ENCODE measurements around the gene USHBP1. TPM values are rescaled to one million over a fixed set of nuclear protein-coding genes. Genes with fewer than 3 reads are reported as not detected.
A peak's percentile ranks its signal among the peaks of the same experiment; 100 is the strongest.

USHBP1 gene
- total and polyA plus RNA-seq, 2 of the 13 experiments (the other 11 are each of a cell fraction or from before 2014, with no cell fraction given) = 0.15 to 1.5 TPM

DNA sequence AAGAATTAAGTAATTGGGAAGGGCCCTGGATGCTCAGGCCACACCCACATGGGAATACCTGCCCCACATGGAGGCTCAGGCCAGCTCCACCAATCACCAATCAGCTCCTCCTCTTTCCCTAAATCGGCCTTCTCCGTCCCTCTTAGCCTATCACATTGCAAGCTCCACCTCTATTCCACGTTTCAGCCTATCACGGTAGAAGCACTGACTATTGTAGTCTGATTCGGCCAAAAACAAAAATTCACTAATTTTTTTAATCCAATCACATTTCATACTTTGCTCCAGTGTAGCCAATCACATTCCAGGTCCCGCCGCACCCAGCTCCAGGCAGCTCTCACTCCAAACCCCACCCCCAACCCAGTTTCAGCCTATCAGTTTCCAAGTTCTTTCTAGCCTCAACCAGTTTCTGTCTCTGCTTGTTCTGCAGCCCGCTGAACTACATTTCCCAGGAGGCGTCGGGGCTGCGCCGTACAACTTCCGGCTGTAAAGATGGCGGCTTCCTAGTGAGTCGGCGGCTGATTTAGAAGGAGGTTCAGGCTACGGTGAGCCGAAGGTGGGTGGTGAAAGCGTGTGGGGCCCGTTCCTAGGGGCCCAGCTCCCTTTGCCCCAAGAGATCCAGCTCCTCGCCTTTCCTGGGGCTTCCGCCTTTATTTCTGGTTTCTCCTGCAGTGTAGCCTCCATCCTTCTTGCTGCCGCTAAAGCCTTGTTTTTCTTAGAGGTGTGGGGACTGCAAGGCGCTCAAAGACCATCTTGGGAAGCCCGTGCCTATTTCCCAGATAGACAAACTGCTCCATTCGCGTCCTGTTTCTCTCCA, 2.6 kb upstream of the USHBP1 start, which contains the start of gene BABAM1 (continued):
- TF ChIP-seq SKIL (CRISPR knock-in tag; IDR thresholded peaks at IDR 0.05; ENCODE audit: borderline replicate concordance) = no peak
- TF ChIP-seq FOXA3 (CRISPR knock-in tag; IDR thresholded peaks at IDR 0.05) = peak; percentile 26; the same call in 1 of the 2 replicates
- no peak for TF ChIP-seq DR1 (CRISPR knock-in tag; IDR thresholded peaks at IDR 0.05)
- TF ChIP-seq GATAD2A (CRISPR knock-in tag; IDR thresholded peaks at IDR 0.05) = peak; percentile 41; the same call in 1 of the 2 replicates
- peak; percentile 42; the same call in 1 of the 2 replicates for TF ChIP-seq ZNF556 (CRISPR knock-in tag; IDR thresholded peaks at IDR 0.05; ENCODE audit: borderline replicate concordance)
- 0 out of 2 replicates have a peak, but pooled peaks have one; percentile 18 for TF ChIP-seq HINFP (CRISPR knock-in tag; IDR thresholded peaks at IDR 0.05; ENCODE audit: low read depth)
- TF ChIP-seq ZBTB38 (CRISPR knock-in tag; IDR thresholded peaks at IDR 0.05) = no peak
- TF ChIP-seq NRL (CRISPR knock-in tag; IDR thresholded peaks at IDR 0.05; ENCODE audit: borderline replicate concordance) = no peak
- TF ChIP-seq ZBTB1 (CRISPR knock-in tag; IDR thresholded peaks at IDR 0.05; ENCODE audit: borderline replicate concordance) = no peak
- no peak for TF ChIP-seq ZNF800 (CRISPR knock-in tag; IDR thresholded peaks at IDR 0.05)
- TF ChIP-seq TEAD3 (CRISPR knock-in tag; optimal IDR thresholded peaks at IDR 0.05; ENCODE audit: borderline replicate concordance) = peak; percentile 73
- no peak for TF ChIP-seq ZNF780A (CRISPR knock-in tag; IDR thresholded peaks at IDR 0.05)
- TF ChIP-seq, protein P1, sequence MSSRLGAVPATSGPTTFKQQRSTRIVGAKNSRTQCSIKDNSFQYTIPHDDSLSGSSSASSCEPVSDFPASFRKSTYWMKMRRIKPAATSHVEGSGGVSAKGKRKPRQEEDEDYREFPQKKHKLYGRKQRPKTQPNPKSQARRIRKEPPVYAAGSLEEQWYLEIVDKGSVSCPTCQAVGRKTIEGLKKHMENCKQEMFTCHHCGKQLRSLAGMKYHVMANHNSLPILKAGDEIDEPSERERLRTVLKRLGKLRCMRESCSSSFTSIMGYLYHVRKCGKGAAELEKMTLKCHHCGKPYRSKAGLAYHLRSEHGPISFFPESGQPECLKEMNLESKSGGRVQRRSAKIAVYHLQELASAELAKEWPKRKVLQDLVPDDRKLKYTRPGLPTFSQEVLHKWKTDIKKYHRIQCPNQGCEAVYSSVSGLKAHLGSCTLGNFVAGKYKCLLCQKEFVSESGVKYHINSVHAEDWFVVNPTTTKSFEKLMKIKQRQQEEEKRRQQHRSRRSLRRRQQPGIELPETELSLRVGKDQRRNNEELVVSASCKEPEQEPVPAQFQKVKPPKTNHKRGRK (CRISPR knock-in tag; IDR thresholded peaks at IDR 0.05) = no peak
- no peak for TF ChIP-seq JUN (CRISPR knock-in tag; IDR thresholded peaks at IDR 0.05)
- no peak for TF ChIP-seq ATF7 (IDR thresholded peaks at IDR 0.05)
- no peak for TF ChIP-seq ATF7 (CRISPR knock-in tag; IDR thresholded peaks at IDR 0.05)
- no peak for TF ChIP-seq CENPT (CRISPR knock-in tag; IDR thresholded peaks at IDR 0.05; ENCODE audit: low read depth)
- TF ChIP-seq TBL1XR1 (IDR thresholded peaks at IDR 0.05; ENCODE audit: borderline replicate concordance, low read length, partially characterized antibody) = peak; percentile 33
- TF ChIP-seq NCOR1 (IDR thresholded peaks at IDR 0.05; ENCODE audit: borderline replicate concordance, low read length) = peak; percentile 23; the same call in 1 of the 2 replicates
- TF ChIP-seq PBX3 (CRISPR knock-in tag; IDR thresholded peaks at IDR 0.05; ENCODE audit: borderline replicate concordance) = no peak

Measured in HepG2 (cell line).